GM23248 (cell line): ENCODE data around the gene RPS3. TPM values are rescaled to one million over a fixed set of nuclear protein-coding genes. Genes with fewer than 3 reads are reported as not detected.

Experiments used
- DNase-seq: peaks from one replicate; pipeline ENCODE4 v3.0.0-alpha.2; 2015
- H2AFZ ChIP-seq: fragments of 200-600 bp; sonication (generic); 2 replicates; pipeline ENCODE4 v1.6.1; 2016; ENCODE audit warnings: antibody characterized with exemption
- H3F3A ChIP-seq: fragments of 200-600 bp; sonication (generic); 2 replicates; pipeline ENCODE4 v1.6.1; 2016; ENCODE audit warnings: mild to moderate bottlenecking, antibody characterized with exemption, mixed run types; ENCODE audit not compliant: insufficient read depth
- H3K27ac ChIP-seq: fragments of 200-600 bp; sonication (generic); 2 replicates; pipeline ENCODE4 v1.5.1; 2016; ENCODE audit warnings: mild to moderate bottlenecking
- H3K27me3 ChIP-seq: fragments of 200-600 bp; sonication (generic); replicated peaks from 2 replicates; pipeline ENCODE4 v1.6.1; 2016; ENCODE audit warnings: mild to moderate bottlenecking; ENCODE audit not compliant: insufficient read depth
- H3K36me3 ChIP-seq: fragments of 200-600 bp; sonication (generic); 2 replicates; pipeline ENCODE4 v1.6.1; 2016; ENCODE audit warnings: low read depth, mild to moderate bottlenecking
- H3K4me1 ChIP-seq: fragments of 200-600 bp; sonication (generic); 2 replicates; pipeline ENCODE4 v1.6.1; 2016; ENCODE audit warnings: mild to moderate bottlenecking; ENCODE audit not compliant: insufficient read depth
- H3K4me2 ChIP-seq: fragments of 200-600 bp; sonication (generic); one replicate; pipeline ENCODE4 v1.6.1; 2016; ENCODE audit warnings: mild to moderate bottlenecking; ENCODE audit not compliant: unreplicated experiment
- H3K4me3 ChIP-seq: fragments of 200-600 bp; sonication (generic); 2 replicates; pipeline ENCODE4 v1.5.1; 2016; ENCODE audit warnings: mild to moderate bottlenecking
- H3K79me2 ChIP-seq: fragments of 200-600 bp; sonication (generic); 2 replicates; pipeline ENCODE4 v1.6.1; 2016; ENCODE audit warnings: mild to moderate bottlenecking; ENCODE audit not compliant: insufficient read depth
- H3K9ac ChIP-seq: fragments of 200-600 bp; sonication (generic); 2 replicates; pipeline ENCODE4 v1.6.1; 2016; ENCODE audit warnings: mild to moderate bottlenecking
- H3K9me2 ChIP-seq: fragments of 200-600 bp; sonication (generic); 2 replicates; pipeline ENCODE4 v1.6.1; 2016; ENCODE audit warnings: mixed run types, mild to moderate bottlenecking, moderate library complexity; ENCODE audit not compliant: insufficient read depth
- H3K9me3 ChIP-seq: fragments of 200-600 bp; sonication (generic); one replicate; pipeline ENCODE4 v1.6.1; 2017; ENCODE audit warnings: low read depth
- H4K20me1 ChIP-seq: fragments of 200-600 bp; sonication (generic); 2 replicates; pipeline ENCODE4 v1.6.0; 2016; ENCODE audit not compliant: insufficient read depth
- EZH2 ChIP-seq: fragments of 200-600 bp; sonication (generic); IDR thresholded peaks from 2 replicates; pipeline ENCODE4 v1.6.1; 2018; ENCODE audit warnings: antibody characterized with exemption, mild to moderate bottlenecking; ENCODE audit not compliant: insufficient read depth, poor library complexity, severe bottlenecking
- EZH2phosphoT487 ChIP-seq: fragments of 200-600 bp; sonication (generic); IDR thresholded peaks from 2 replicates; pipeline ENCODE4 v1.6.1; 2018; ENCODE audit warnings: antibody characterized with exemption, moderate library complexity, mild to moderate bottlenecking, low read depth; ENCODE audit not compliant: insufficient read depth
- whole genome bisulfite sequencing, 2 experiments: methylation state at CpG; one replicate each; pipeline ENCODE4 v1.1.6; 2015 to 2017; ENCODE audit warnings: low lambda C conversion rate in 2 of 2, low coverage in 1 of 2; ENCODE audit errors: missing lambda C conversion rate in 2 of 2; 5-methylcytosine and 5-hydroxymethylcytosine counted together
- in situ Hi-C: fragments of 300-500 bp; cut with MboI; formaldehyde crosslinking; loops from 2 replicates; pipeline ENCODE4 v1.15.0; 2020
- polyA plus RNA-seq: library from polyadenylated mRNA; unstranded; fragments of >200 nt; fragmentation: Nextera tagmentation; extraction: Ambion mirVana; gene quantifications from 2 replicates; pipeline ENCODE4 v1.2.1, GENCODE V29; 2016
- total RNA-seq: library from RNA; depleted of rRNA; stranded (reverse); fragments of >200 nt; shearing (Covaris generic); gene quantifications from 2 replicates; pipeline ENCODE4 v1.2.3, GENCODE V29; 2014

Gene RPS3
- total and polyA plus RNA-seq, 2 experiments from 2014 or later: 896 to 1,048 TPM

DNA sequence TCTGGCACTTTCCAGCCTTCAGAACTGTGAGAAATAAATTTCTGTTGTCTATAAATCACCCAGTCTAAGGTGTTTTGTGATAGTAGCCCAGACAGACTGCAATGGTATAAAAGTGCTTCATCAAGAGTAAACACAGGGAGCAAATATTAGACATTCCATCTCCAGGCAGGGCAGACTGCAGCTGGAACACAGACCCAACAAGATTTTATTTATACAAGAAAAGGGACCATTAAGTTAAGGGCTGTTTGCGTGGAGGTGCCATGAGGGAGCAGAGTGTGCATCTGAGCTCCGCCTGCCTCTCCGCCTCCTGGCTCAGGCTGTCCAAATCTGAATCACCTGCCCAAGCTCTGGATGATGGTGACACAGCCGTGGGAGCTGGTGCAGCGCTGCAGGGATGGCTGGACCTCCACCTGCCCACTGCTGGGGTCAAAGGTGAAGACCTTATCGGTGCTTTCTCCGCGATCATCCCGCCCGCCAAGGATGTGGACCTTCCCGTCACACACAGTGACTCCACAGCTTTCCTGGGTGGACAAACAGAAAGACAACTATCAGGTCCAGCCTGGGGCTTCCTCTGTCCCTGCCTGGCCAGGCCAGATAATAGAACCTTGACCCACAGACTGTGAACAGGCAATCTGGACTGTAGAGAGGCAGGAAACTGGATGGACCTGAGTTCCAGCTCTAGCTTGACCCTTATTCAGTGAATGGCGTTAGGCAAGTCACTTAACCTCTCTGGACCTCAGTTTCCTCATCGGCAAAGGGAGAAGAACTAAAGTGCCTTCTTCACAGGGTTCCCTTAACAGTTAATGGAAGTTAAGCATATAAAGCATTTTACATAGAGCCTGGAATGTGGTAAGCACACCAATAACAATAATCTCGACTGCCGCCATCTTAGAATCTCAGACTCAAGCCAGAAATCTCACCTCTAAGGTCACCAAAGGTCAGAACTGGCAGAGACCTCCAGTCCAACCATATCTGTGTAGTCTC, 23.2 kb downstream of the RPS3 start:
- Histone ChIP-seq H3K9me2 (no peaks in the 10 kb centered on the region), H4K20me1 (no peaks in the 10 kb centered on the region), H3K4me1 (peaks cover 20% of the 10 kb centered on the region), H3K9ac (no peak overlapping the region), H3K27me3 (no peaks in the 10 kb centered on the region), H3K4me3 (no peak overlapping the region), H3K27ac (no peak overlapping the region), H3F3A (peaks cover 20% of the 10 kb centered on the region), H3K9me3 (no peaks in the 10 kb centered on the region), H2AFZ (no peak overlapping the region), H3K36me3 (peaks cover 7% of the 10 kb centered on the region; the same call in 1 of the 2 replicates), H3K4me2 (no peak overlapping the region), H3K79me2 (no peaks in the 10 kb centered on the region)
- TF ChIP-seq EZH2phosphoT487 (no peak), EZH2 (no peak)
- in situ Hi-C loops: no loop called here
- no peak for DNase-seq
- 84 to 85% methylated on average over 15 of the region's 15 CpGs for WGBS, 2 experiments

DNA sequence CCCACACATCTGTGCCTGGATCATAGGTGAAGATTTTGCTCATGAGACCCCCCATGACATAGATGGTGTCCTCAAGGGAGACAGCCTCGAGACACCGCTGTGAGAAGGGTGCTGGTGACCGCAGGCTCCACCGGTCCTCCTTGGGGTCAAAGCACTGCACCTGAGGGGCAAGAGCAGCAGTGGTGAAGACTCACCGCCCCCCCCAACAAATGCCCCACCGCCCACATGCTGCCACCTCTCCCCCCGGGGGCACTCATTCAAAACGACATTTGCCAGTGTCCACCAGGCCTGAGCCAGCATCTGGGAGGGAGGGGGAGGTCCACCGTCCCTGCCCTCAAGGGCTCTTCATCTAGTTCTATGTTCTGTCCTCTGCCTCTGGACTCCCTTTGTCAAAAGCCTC, 24.4 kb downstream of the RPS3 start:
- TF ChIP-seq EZH2 (no peak), EZH2phosphoT487 (no peak)
- H3K9ac ChIP-seq: no peak overlapping the region
- peaks cover 7% of the 10 kb centered on the region; the same call in 1 of the 2 replicates for H3K36me3 ChIP-seq
- no peaks in the 10 kb centered on the region for H4K20me1 ChIP-seq
- H3F3A ChIP-seq: peaks cover 11% of the 10 kb centered on the region
- WGBS, 2 experiments: 74 to 77% methylated on average over 8 to 9 of the region's 9 CpGs
- H2AFZ ChIP-seq: no peak overlapping the region
- in situ Hi-C loops: no loop called here
- no peaks in the 10 kb centered on the region for H3K9me3 ChIP-seq
- H3K4me1 ChIP-seq: peaks cover 12% of the 10 kb centered on the region
- DNase-seq: no peak
- H3K9me2 ChIP-seq: no peaks in the 10 kb centered on the region
- no peaks in the 10 kb centered on the region for H3K27me3 ChIP-seq
- no peak overlapping the region for H3K27ac ChIP-seq
- H3K79me2 ChIP-seq: no peaks in the 10 kb centered on the region
- H3K4me3 ChIP-seq: no peak overlapping the region
- no peak overlapping the region for H3K4me2 ChIP-seq

DNA sequence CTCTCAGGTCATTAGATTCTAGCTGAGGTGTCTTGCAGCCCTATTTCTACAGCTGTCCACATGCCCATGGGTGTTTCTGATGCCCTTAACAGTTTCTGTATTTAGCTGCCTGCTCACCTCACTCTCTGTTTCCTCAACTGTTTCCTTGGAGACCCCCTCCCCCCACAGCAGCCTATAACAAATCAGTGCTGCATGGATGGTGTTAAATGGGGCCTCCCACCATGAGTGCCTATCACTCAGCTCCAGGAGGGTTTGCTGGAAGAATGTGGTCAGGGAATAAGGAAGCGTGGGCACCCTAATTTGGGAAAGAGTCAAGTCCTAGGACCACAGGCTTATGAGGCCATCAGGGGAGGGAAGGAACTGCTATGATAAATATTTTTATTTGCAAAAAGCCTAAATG, 25.1 kb downstream of the RPS3 start:
- no peak overlapping the region for H2AFZ ChIP-seq
- TF ChIP-seq EZH2: no peak
- TF ChIP-seq EZH2phosphoT487: no peak

GRCh38 chr11:75425422-75425821, 26.1 kb downstream of the RPS3 start:
- H3K9me3 ChIP-seq: no peaks in the 10 kb centered on the region
- no peaks in the 10 kb centered on the region for H3K4me1 ChIP-seq
- H3K36me3 ChIP-seq: peaks cover 7% of the 10 kb centered on the region; the same call in 1 of the 2 replicates
- DNase-seq: no peak
- no peak overlapping the region for H3K4me2 ChIP-seq
- H3K79me2 ChIP-seq: no peaks in the 10 kb centered on the region
- TF ChIP-seq EZH2: no peak
- no peak for TF ChIP-seq EZH2phosphoT487
- 0 out of 2 replicates have a peak, but pooled peaks cover 2% of the 10 kb centered on the region for H3K27me3 ChIP-seq
- no peaks in the 10 kb centered on the region for H3K9me2 ChIP-seq
- no peak overlapping the region for H3K27ac ChIP-seq
- no peaks in the 10 kb centered on the region for H4K20me1 ChIP-seq
- no peak overlapping the region for H2AFZ ChIP-seq
- no peaks in the 10 kb centered on the region for H3F3A ChIP-seq
- no peak overlapping the region for H3K4me3 ChIP-seq
- 83 to 88% methylated on average over 27 to 29 of the region's 29 CpGs for WGBS, 2 experiments
- no peak overlapping the region for H3K9ac ChIP-seq
- in situ Hi-C loops: no loop called here

More for the DNA sequence above, 25.1 kb downstream of the RPS3 start:
- in situ Hi-C loops: no loop called here
- DNase-seq: no peak
- no peaks in the 10 kb centered on the region for H3K79me2 ChIP-seq
- 93 to 100% methylated on average over 1 of the region's 1 CpG for WGBS, 2 experiments
- H3K9me2 ChIP-seq: no peaks in the 10 kb centered on the region
- no peaks in the 10 kb centered on the region for H3K27me3 ChIP-seq
- H3K4me1 ChIP-seq: peaks cover 7% of the 10 kb centered on the region
- no peaks in the 10 kb centered on the region for H3K9me3 ChIP-seq
- H3K4me2 ChIP-seq: no peak overlapping the region
- H4K20me1 ChIP-seq: no peaks in the 10 kb centered on the region
- H3K4me3 ChIP-seq: no peak overlapping the region
- H3K9ac ChIP-seq: no peak overlapping the region
- H3K27ac ChIP-seq: no peak overlapping the region
- peaks cover 7% of the 10 kb centered on the region; the same call in 1 of the 2 replicates for H3K36me3 ChIP-seq
- H3F3A ChIP-seq: peaks cover 6% of the 10 kb centered on the region
